Liver (tissue), 3 donors: ENCODE results near the gene DNM3.

Experiments used
- EGR1 ChIP-seq, 2 donors: IDR thresholded peaks; 2 replicates each; pipeline ENCODE4 v1.6.1; 2016 to 2018; ENCODE audit warnings: antibody characterized with exemption in 2 of 2, low read depth in 2 of 2
- GABPA ChIP-seq, 2 donors: IDR thresholded peaks in 1 of 2; conservative IDR thresholded peaks in 1 of 2; 2 replicates each; pipeline ENCODE4 v1.6.1; 2016; ENCODE audit warnings: antibody characterized with exemption in 2 of 2, mild to moderate bottlenecking in 1 of 2, moderate library complexity in 1 of 2
- HNF4A ChIP-seq, 2 donors: conservative IDR thresholded peaks; 2 replicates each; pipeline ENCODE4 v1.6.1; 2016; ENCODE audit warnings: antibody characterized with exemption in 2 of 2, mild to moderate bottlenecking in 2 of 2
- HNF4G ChIP-seq: IDR thresholded peaks from 2 replicates; pipeline ENCODE4 v1.6.1; 2016; ENCODE audit warnings: antibody characterized with exemption
- RAD21 ChIP-seq, 2 donors: IDR thresholded peaks; 2 replicates each; pipeline ENCODE4 v1.6.1; 2016; ENCODE audit warnings: antibody characterized with exemption in 2 of 2, mild to moderate bottlenecking in 2 of 2
- RXRA ChIP-seq, 2 donors: IDR thresholded peaks; 2 replicates each; pipeline ENCODE4 v1.6.1; 2017 to 2018; ENCODE audit warnings: antibody characterized with exemption in 2 of 2, mild to moderate bottlenecking in 1 of 2
- SP1 ChIP-seq: IDR thresholded peaks from 2 replicates; pipeline ENCODE4 v1.6.1; 2018; ENCODE audit warnings: antibody characterized with exemption, mild to moderate bottlenecking
- TAF1 ChIP-seq: conservative IDR thresholded peaks from 2 replicates; pipeline ENCODE4 v1.6.1; 2016; ENCODE audit warnings: antibody characterized with exemption, mild to moderate bottlenecking
- YY1 ChIP-seq: IDR thresholded peaks from 2 replicates; pipeline ENCODE4 v1.6.1; 2016; ENCODE audit warnings: antibody characterized with exemption, mild to moderate bottlenecking
- ZBTB33 ChIP-seq: IDR thresholded peaks from 2 replicates; pipeline ENCODE4 v1.6.1; 2016; ENCODE audit warnings: antibody characterized with exemption
- TF ChIP-seq, protein P1 (sequence below): fragments of 150-350 bp; IDR thresholded peaks from 2 replicates; pipeline ENCODE4 v1.5.1; 2017; ENCODE audit warnings: improper control_type of control experiment, low read depth, low read length; ENCODE audit not compliant: missing input control
- TF ChIP-seq, protein P2 (sequence below): IDR thresholded peaks from 2 replicates; pipeline ENCODE4 v1.6.1; 2016; ENCODE audit warnings: antibody characterized with exemption
- TF ChIP-seq, protein P3 (sequence below): IDR thresholded peaks from 2 replicates; pipeline ENCODE4 v1.6.1; 2016; ENCODE audit warnings: antibody characterized with exemption, mild to moderate bottlenecking
- donor health status: healthy.
- donor health status: healthy.

DNA sequence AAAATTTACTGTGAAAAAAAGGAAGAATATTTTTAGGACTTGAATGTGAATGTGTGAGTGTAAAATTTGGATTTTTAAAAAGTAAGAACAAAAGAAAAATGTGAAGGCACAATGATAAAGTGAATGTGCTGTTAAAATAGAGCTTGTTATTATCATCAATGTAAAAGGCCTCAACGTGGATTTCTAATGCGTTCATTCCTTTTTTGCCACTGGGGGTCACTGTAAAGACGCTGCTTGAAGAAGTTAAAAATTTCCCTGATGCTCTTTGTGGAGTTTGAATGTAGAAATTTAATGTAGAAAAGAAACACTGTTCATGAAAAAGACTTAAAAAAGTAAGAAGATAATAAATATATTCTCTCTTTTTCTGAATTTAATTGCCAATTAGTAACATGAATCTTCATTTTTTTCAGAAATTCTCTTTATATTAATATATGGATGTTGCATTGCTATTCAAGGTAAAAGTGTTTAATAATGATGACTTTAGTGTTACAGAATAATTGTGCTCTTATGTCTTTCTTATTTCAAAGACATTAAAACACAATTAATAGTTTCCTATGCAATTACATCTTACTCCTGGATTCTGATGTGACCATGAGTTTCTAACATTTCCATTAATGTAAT, 161.5 kb downstream of the DNM3 start:
- TF ChIP-seq, protein P1, sequence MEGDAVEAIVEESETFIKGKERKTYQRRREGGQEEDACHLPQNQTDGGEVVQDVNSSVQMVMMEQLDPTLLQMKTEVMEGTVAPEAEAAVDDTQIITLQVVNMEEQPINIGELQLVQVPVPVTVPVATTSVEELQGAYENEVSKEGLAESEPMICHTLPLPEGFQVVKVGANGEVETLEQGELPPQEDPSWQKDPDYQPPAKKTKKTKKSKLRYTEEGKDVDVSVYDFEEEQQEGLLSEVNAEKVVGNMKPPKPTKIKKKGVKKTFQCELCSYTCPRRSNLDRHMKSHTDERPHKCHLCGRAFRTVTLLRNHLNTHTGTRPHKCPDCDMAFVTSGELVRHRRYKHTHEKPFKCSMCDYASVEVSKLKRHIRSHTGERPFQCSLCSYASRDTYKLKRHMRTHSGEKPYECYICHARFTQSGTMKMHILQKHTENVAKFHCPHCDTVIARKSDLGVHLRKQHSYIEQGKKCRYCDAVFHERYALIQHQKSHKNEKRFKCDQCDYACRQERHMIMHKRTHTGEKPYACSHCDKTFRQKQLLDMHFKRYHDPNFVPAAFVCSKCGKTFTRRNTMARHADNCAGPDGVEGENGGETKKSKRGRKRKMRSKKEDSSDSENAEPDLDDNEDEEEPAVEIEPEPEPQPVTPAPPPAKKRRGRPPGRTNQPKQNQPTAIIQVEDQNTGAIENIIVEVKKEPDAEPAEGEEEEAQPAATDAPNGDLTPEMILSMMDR: peak; percentile 66
- TF ChIP-seq, protein P2, sequence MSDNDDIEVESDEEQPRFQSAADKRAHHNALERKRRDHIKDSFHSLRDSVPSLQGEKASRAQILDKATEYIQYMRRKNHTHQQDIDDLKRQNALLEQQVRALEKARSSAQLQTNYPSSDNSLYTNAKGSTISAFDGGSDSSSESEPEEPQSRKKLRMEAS: no peak
- TF ChIP-seq HNF4G (no peak), RXRA (IDR thresholded peaks at IDR 0.05) (no peak), GABPA (IDR thresholded peaks at IDR 0.05 in 1 of 2, conservative IDR thresholded peaks at IDR 0.05 in 1 of 2) (no peak), RAD21 (IDR thresholded peaks at IDR 0.05) (peak; percentile 87 to 90), EGR1 (IDR thresholded peaks at IDR 0.05; ENCODE audit: low read depth in 2 of 2) (no peak), TAF1 (no peak), YY1 (no peak), SP1 (no peak), ZBTB33 (no peak), HNF4A (conservative IDR thresholded peaks at IDR 0.05) (no peak)
- TF ChIP-seq, protein P3, sequence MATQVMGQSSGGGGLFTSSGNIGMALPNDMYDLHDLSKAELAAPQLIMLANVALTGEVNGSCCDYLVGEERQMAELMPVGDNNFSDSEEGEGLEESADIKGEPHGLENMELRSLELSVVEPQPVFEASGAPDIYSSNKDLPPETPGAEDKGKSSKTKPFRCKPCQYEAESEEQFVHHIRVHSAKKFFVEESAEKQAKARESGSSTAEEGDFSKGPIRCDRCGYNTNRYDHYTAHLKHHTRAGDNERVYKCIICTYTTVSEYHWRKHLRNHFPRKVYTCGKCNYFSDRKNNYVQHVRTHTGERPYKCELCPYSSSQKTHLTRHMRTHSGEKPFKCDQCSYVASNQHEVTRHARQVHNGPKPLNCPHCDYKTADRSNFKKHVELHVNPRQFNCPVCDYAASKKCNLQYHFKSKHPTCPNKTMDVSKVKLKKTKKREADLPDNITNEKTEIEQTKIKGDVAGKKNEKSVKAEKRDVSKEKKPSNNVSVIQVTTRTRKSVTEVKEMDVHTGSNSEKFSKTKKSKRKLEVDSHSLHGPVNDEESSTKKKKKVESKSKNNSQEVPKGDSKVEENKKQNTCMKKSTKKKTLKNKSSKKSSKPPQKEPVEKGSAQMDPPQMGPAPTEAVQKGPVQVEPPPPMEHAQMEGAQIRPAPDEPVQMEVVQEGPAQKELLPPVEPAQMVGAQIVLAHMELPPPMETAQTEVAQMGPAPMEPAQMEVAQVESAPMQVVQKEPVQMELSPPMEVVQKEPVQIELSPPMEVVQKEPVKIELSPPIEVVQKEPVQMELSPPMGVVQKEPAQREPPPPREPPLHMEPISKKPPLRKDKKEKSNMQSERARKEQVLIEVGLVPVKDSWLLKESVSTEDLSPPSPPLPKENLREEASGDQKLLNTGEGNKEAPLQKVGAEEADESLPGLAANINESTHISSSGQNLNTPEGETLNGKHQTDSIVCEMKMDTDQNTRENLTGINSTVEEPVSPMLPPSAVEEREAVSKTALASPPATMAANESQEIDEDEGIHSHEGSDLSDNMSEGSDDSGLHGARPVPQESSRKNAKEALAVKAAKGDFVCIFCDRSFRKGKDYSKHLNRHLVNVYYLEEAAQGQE: no peak
